ENCODE results near the gene DIPK2A. TPM values are rescaled to one million over a fixed set of nuclear protein-coding genes. Genes with fewer than 3 reads are reported as not detected.

The DIPK2A gene
- total and polyA plus RNA-seq, 10 donors: 6.2 to 41.8 (median 23.1) TPM

GRCh38 chr3:143970773-143971358 is 757 bp upstream of the DIPK2A start:
- no peaks in the 10 kb centered on the region for H3K36me3 ChIP-seq
- peak; percentile 94 for DNase-seq
- no peaks in the 10 kb centered on the region for H3K9me3 ChIP-seq
- intact Hi-C loops (cut with DNase I; ENCODE audit: low total_unique reads): no loop called here
- H3K27ac ChIP-seq: peak overlapping the region; percentile 95 to 99 (median 98)
- peak in 2 of 11 experiments; percentile 15 to 33 for TF ChIP-seq CTCF (IDR thresholded peaks at IDR 0.05 in 8 of 11, conservative IDR thresholded peaks at IDR 0.05 in 3 of 11)
- TF ChIP-seq POLR2AphosphoS5 (IDR thresholded peaks at IDR 0.05): no peak
- no peak for TF ChIP-seq POLR2A (IDR thresholded peaks at IDR 0.05)
- peaks cover 16 to 38% (median 31%) of the 10 kb centered on the region in 6 donors for H3K4me1 ChIP-seq
- H3K27me3 ChIP-seq (replicated peaks in 1 of 7): no peaks in the 10 kb centered on the region
- WGBS, 5 donors: 0 to 1% (median 0%) methylated on average over 27 to 37 of the region's 37 CpGs
- peak overlapping the region; percentile 67 to 99 (median 94) for H3K4me3 ChIP-seq

GRCh38 chr3:143972155-143972504 is 507 bp downstream of the DIPK2A start:
- Histone ChIP-seq H3K36me3 (no peaks in the 10 kb centered on the region), H3K4me3 (peak overlapping the region; percentile 67 to 99 (median 94)), H3K9me3 (no peaks in the 10 kb centered on the region), H3K4me1 (peaks cover 23 to 51% (median 44%) of the 10 kb centered on the region in 6 donors), H3K27me3 (replicated peaks in 1 of 7) (no peaks in the 10 kb centered on the region), H3K27ac (peak overlapping the region; percentile 95 to 99 (median 98))
- intact Hi-C loops (cut with DNase I; ENCODE audit: low total_unique reads): no loop called here
- TF ChIP-seq POLR2AphosphoS5 (IDR thresholded peaks at IDR 0.05) (no peak), CTCF (IDR thresholded peaks at IDR 0.05 in 8 of 11, conservative IDR thresholded peaks at IDR 0.05 in 3 of 11) (peak in 1 of 11 experiments; percentile 33)
- no peak for DNase-seq
- 0 to 1% (median 1%) methylated on average over 1 to 42 of the region's 42 CpGs for WGBS, 5 donors

- peak; percentile 97 for DNase-seq
- TF ChIP-seq POLR2A (IDR thresholded peaks at IDR 0.05) (no peak), POLR2AphosphoS5 (IDR thresholded peaks at IDR 0.05) (peak in 2 of 3 donors; percentile 34 to 72), CTCF (IDR thresholded peaks at IDR 0.05 in 8 of 11, conservative IDR thresholded peaks at IDR 0.05 in 3 of 11) (peak in 9 of 11 experiments; percentile 13 to 69 (median 51))
- WGBS, 5 donors: 0% methylated on average over 48 to 83 of the region's 83 CpGs
- Histone ChIP-seq H3K36me3 (no peaks in the 10 kb centered on the region), H3K4me3 (peak overlapping the region; percentile 67 to 99 (median 94)), H3K9me3 (no peaks in the 10 kb centered on the region), H3K27ac (peak overlapping the region; percentile 95 to 99 (median 98)), H3K27me3 (replicated peaks in 1 of 7) (no peaks in the 10 kb centered on the region), H3K4me1 (peaks cover 28 to 56% (median 49%) of the 10 kb centered on the region in 6 donors)
- intact Hi-C loops (cut with DNase I; ENCODE audit: low total_unique reads): no loop called here
Measured at GRCh38 chr3:143972505-143973258, 1.1 kb downstream of the DIPK2A start.
